Erythroblast (primary cell): ENCODE data around the gene HAUS3.
A peak's percentile ranks its signal among the peaks of the same experiment; 100 is the strongest.

ENCODE experiments used
- DNase-seq, 2 experiments: peaks; one replicate each; lab custom pipeline; 2025; lab: John Stamatoyannopoulos, UW
- GATA1 ChIP-seq: IDR thresholded peaks from 2 replicates; pipeline ENCODE4 v1.6.1; 2011; ENCODE audit warnings: low read depth, mild to moderate bottlenecking, control low read depth, low read length, moderate library complexity
- POLR2A ChIP-seq: IDR thresholded peaks from 2 replicates; pipeline ENCODE4 v1.6.1; 2011; ENCODE audit warnings: mild to moderate bottlenecking, low read length

The HAUS3 gene

DNA sequence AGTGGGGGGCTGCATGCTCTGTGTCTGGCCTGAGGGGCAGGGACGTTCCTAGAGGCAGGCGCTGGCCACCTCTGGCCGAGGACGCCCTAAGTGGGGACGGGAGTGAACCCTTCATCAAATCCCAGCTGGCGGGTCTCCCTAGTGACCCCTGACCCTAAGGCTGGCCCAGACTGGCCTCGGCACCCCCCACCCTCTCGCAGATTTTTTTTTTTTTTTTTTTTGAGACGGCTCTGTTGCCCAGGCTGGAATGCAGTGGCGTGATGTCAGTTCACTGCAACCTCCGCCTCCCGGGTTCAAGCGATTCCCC, 21.0 kb upstream of the HAUS3 start:
- DNase-seq: no peak
- TF ChIP-seq POLR2A (no peak), GATA1 (no peak)

- TF ChIP-seq POLR2A (peak; percentile 96), GATA1 (no peak)
- peak; percentile 99 to 100 for DNase-seq
These were observed 20.4 kb upstream of the HAUS3 start for GRCh38 chr4:2262145-2262943.

GRCh38 chr4:2261853-2262144, 19.9 kb upstream of the HAUS3 start, which contains the start of gene MXD4:
Gene MXD4 (minus strand): TSS chr4:2262109. CDS start chr4:2261980, 129 bp downstream.
- TF ChIP-seq GATA1 (no peak), POLR2A (no peak)
- DNase-seq: no peak

GRCh38 chr4:2261110-2261852, 19.4 kb upstream of the HAUS3 start:
- no peak for TF ChIP-seq POLR2A
- TF ChIP-seq GATA1: no peak
- DNase-seq: peak; percentile 77 to 86

DNA sequence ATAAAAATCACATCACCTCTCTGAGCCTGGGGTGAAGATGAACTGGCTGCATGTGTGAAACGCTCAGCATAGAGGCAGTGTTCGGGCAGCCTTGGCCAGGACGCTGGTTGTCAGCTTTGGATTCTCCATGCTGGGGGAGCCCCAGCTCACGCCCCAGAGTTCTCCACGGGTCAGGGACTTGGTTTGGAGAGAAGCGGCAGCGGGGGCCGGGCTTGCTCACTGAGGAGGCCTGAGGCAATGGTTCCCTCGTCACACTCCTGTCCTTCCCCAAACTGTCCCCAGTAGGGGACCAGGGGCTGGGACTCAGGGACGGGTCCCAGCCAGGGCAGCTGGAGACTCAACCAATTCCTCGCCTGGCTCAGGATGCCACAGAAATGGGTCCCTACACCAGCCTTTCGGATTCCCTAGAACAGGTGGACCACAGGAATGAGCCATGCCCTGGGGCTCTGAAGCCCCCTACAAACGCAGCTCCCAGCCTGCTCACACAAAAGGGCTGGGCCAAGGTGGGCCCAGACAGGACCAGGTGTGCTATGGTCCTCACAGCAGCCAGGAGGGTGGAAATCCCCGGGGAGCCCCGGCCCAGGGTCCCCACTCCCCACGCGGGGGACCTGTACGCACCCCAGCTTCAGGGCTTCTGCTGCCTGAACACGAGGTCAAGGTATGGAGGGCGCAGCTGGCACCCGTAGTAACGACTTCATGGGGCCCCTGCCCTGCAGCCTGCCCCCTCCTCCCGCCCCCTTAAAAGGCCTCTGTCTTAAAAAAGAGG, 18.6 kb upstream of the HAUS3 start:
- no peak for DNase-seq
- no peak for TF ChIP-seq GATA1
- no peak for TF ChIP-seq POLR2A

- no peak for DNase-seq
- no peak for TF ChIP-seq POLR2A
- no peak for TF ChIP-seq GATA1
These were observed 17.8 kb upstream of the HAUS3 start for GRCh38 chr4:2259541-2260343.

- no peak for DNase-seq
- TF ChIP-seq GATA1 (no peak), POLR2A (no peak)
These were observed 17.2 kb upstream of the HAUS3 start for GRCh38 chr4:2259036-2259540.

- no peak for DNase-seq
- no peak for TF ChIP-seq GATA1
- TF ChIP-seq POLR2A: no peak
These were observed 16.4 kb upstream of the HAUS3 start for GRCh38 chr4:2258091-2259035.

DNA sequence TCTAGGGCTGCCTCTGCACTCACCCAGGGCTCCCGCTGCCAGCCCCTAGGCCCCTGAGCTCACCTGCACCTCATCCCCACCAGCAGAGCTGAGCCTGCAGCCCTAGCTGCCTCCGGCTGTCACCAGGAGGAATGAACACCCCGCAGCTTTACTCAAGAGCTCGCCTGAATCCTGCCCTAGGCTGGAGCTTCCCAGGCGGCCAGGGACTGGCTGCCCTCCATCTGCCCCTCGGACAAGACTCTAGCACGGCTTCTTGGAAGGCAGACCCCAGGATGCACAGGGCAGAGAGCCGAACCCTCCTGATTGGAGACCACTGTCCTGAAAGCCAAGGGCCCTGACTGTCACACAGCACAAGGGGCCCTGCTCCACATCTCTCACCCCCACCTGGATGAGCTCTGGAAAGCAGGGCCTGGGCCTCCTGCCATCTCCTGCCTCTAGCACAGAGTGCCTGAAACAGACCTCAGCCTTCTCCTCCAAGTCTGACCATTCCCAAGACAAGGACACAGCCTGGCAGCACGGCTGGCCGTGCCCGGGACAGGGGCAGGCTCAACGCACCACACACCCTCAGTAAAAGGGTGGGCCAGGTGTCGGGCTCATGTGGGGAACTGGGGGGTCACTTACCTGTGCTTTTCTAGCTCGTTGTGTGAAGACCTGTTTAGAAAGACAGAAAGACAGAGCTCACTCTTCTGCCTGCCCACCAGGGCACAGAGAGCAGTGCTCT, 15.6 kb upstream of the HAUS3 start:
- no peak for DNase-seq

GRCh38 chr4:2256781-2257191, 14.9 kb upstream of the HAUS3 start:
- DNase-seq: no peak
- no peak for TF ChIP-seq GATA1
- TF ChIP-seq POLR2A: no peak

More for the DNA sequence above, 15.6 kb upstream of the HAUS3 start:
- TF ChIP-seq POLR2A (no peak), GATA1 (no peak)

DNA sequence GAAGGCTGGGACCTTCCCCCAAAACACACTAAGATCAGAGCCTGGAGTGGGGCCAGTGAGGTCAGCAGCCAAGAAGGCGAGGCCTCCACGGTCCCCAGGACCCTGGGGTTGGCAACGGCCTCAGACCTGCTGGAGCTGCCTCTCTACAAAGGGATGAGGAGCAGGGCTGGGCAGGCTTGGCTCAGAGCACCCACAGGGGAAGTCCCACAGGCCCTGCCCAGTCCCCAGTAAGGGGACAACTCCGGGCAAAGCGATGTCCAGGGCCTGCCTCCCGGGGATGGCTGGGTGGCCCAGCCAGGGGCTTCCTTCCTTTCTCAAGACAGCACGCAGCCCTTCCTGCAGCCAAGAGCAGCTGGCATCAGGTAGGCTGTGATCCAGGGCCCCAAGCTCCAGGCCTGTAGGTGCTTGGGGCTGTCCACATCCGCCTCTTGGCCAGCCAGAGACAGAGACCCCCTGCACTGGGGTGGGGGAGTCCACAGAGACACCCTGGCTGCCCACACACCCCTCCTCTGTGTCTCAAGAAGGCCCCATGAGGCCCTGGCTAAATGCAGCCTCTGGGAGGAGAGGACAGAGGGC, 14.3 kb upstream of the HAUS3 start:
- DNase-seq: no peak
- TF ChIP-seq GATA1 (no peak), POLR2A (no peak)
